GM19468 (cell line): Measurements from ENCODE around the gene NEU1.
"Not testable (repeated sequence)": the region's sequence is repeated elsewhere in the genome, so short reads cannot be mapped to it uniquely, and the experiment has no call there.

ENCODE experiments used
- ATAC-seq: cut with Tn5 transposase; IDR thresholded peaks from one replicate; pipeline ENCODE4 v1.9.1; 2021; ENCODE audit warnings: mild to moderate bottlenecking, moderate library complexity, moderate number of reproducible peaks; ENCODE audit not compliant: unreplicated experiment; ENCODE audit errors: extremely low read depth

Gene NEU1

GRCh38 chr6:31825553-31825952 is 37.1 kb downstream of the NEU1 start:
- ATAC-seq, result no peak

- not testable (repeated sequence) for ATAC-seq
These were observed 38.9 kb downstream of the NEU1 start for GRCh38 chr6:31823592-31824196.

- no peak for ATAC-seq
These were observed 40.4 kb downstream of the NEU1 start for GRCh38 chr6:31822036-31822821.

- ATAC-seq, result no peak
These were observed 41.2 kb downstream of the NEU1 start for GRCh38 chr6:31821301-31822035.

GRCh38 chr6:31820399-31820798 is 42.2 kb downstream of the NEU1 start:
- ATAC-seq, result not testable (repeated sequence)

- ATAC-seq, result no peak
These were observed 42.7 kb downstream of the NEU1 start for GRCh38 chr6:31819871-31820299.

GRCh38 chr6:31817929-31818511 is 44.6 kb downstream of the NEU1 start:
- ATAC-seq, result not testable (repeated sequence)

- ATAC-seq, result not testable (repeated sequence)
These were observed 45.3 kb downstream of the NEU1 start for GRCh38 chr6:31817133-31817928.

GRCh38 chr6:31815025-31815838 is 47.4 kb downstream of the NEU1 start, which contains the start of the genes HSPA1A and HSPA1L:
TSS of gene HSPA1A (plus strand) at chr6:31815543. CDS start at chr6:31815757, 214 bp downstream.
TSS of gene HSPA1L (minus strand) at chr6:31815283. CDS start at chr6:31811972, 3,311 bp downstream.
- ATAC-seq, result no peak

- no peak for ATAC-seq
These were observed 48.0 kb downstream of the NEU1 start for GRCh38 chr6:31814677-31815024.

GRCh38 chr6:31813465-31813849 is 49.2 kb downstream of the NEU1 start:
- no peak for ATAC-seq

- no peak for ATAC-seq
These were observed 51.0 kb downstream of the NEU1 start for GRCh38 chr6:31811645-31812044.

- not testable (repeated sequence) for ATAC-seq
These were observed 54.0 kb downstream of the NEU1 start for GRCh38 chr6:31808599-31808998.
